ENCODE data around the gene ACVRL1. TPM values are rescaled to one million over a fixed set of nuclear protein-coding genes. Genes with fewer than 3 reads are reported as not detected.

ACVRL1 gene
- 37.1 TPM for total RNA-seq

DNA sequence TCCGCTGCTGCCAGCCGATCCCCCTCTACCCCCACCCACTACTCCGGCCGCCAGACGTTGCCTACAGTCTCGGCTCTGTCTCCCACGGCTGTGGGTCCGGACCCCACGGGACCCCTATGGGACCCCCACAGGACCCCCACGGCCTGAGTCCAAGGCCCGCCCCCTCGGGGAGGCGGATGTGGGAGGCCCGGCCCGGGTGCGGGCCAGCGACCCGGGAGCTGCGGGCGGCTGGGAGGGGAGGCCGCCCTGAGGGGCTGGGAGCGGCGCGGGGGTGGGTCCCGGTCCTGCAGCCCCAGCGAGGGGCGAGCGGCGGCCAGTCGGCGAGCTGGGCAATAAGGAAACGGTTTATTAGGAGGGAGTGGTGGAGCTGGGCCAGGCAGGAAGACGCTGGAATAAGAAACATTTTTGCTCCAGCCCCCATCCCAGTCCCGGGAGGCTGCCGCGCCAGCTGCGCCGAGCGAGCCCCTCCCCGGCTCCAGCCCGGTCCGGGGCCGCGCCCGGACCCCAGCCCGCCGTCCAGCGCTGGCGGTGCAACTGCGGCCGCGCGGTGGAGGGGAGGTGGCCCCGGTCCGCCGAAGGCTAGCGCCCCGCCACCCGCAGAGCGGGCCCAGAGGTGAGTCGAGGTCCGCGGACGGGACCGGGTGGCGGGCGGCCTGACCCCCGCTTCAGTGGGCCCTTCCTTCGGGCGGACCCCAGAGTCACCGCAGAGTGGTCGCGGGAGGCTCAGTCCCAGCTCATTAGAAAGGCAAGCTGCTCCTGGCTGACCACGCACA, at the start of gene ACVRL1:
ACVRL1 (plus strand) TSS at position 422 of the 773 bp plus-strand sequence. CDS start 4,971 bp downstream, outside the sequence.
- no peak for DNase-seq (ENCODE audit: low spot score)

DNA sequence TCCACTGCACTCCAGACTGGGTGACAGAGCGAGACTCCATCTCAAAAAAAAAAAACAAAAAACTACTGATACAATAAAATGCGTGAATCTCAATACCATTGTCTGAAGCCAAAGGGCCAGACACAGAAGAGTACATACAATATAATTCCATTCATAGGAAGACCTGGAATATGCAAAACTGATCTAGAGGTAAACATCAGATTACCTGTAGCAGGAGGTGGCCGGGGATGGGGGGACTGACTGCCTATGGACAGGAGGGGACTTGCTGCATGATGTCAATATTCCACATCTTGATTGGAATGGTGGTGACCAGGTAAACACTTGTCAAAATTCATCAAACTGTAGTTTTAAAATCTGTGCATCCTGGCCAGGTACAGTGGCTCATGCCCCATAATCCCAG, 46.3 kb upstream of the ACVRL1 start:
- DNase-seq (ENCODE audit: low spot score) = no peak

DNA sequence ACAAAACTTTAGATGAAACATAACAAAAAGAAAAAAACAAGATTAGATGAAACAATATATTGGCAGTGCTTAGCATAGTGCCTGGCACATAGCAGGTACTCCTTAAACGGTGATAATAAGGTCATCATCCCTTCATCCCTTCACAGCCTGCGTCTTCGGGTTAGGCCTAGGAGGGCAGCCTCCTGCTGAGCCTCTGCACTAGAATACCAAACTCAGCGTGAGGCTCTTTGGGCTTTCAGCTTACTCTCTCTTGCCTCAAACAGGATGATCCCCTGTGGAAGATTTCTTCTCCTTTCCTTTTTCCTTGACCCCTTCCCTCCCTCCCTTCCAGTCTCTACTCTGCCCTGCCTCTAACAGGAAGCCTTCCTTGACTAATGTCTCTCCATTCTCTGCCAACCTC, 44.4 kb upstream of the ACVRL1 start:
- DNase-seq (ENCODE audit: low spot score) = no peak

DNA sequence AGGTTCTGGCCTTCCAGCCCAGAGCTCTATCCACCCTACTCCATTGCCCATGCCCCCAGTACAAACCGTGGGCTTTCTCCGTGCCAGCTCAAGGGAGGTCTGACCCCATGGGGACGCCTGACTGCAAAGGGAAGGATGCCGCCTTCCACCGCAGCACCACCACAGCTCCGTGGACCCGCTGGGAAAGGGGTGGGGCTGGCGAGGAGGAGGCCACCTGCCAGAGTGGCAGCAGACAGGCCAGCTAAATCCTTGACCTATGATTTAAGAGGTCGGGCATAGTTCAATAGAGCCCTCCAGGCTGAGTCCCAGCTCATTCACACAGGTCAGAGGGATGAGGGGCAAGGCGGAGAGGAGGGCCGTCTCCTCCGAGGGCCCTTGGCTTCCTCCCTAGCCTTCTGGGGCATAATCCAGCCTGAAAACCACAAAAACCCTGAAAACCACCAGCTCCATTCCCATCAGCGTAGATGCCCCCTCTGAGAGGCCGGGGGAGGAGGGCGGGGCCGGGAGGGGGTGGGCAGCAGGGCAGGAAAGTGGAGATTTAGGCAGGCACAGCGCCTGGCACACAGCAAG, 43.9 kb upstream of the ACVRL1 start:
- no peak for DNase-seq (ENCODE audit: low spot score)

DNA sequence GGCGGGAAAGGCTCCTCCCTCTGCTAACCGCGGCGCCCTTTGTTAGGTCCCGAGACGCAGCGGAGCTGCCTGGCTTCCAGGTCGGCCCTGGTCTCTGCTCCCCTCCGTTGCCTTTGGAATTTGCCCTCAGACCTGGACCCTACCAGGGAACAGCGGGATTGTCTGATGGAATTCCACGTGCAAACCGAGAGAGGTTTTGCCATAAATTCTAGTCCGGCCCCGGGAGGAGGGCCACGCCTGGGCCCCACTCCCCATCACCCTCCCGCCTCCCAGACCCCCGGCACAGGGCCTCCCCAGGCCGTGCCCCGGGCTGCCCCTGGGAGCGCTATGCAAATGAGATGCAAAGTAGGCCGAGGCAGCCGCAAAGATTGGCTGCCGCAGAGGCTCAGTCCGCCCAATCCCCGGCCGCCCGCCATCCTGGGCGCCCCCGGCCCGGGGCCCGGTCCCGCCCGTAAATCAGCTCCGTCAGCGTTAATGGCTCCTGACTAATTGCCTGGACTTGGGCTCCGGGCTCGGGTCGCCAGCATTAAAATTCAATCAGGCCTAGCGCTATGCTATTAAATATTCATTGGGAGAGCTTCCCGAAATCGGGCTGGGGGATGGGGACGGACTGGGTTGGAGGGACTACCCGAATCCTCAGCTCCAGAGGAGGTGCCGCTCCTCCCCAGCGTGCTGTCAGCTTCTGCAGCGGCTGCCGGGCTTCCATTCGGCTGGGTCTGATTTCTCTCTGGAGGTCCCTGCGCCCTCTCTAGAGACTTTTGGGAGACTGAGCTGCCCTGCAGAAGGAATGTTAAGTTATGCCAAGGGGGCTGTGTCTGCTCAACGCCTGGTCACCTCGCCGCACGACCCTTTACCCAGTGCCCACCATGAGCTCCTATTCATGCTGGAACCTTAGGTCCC, 43.1 kb upstream of the ACVRL1 start:
- no peak for DNase-seq (ENCODE audit: low spot score)

DNA sequence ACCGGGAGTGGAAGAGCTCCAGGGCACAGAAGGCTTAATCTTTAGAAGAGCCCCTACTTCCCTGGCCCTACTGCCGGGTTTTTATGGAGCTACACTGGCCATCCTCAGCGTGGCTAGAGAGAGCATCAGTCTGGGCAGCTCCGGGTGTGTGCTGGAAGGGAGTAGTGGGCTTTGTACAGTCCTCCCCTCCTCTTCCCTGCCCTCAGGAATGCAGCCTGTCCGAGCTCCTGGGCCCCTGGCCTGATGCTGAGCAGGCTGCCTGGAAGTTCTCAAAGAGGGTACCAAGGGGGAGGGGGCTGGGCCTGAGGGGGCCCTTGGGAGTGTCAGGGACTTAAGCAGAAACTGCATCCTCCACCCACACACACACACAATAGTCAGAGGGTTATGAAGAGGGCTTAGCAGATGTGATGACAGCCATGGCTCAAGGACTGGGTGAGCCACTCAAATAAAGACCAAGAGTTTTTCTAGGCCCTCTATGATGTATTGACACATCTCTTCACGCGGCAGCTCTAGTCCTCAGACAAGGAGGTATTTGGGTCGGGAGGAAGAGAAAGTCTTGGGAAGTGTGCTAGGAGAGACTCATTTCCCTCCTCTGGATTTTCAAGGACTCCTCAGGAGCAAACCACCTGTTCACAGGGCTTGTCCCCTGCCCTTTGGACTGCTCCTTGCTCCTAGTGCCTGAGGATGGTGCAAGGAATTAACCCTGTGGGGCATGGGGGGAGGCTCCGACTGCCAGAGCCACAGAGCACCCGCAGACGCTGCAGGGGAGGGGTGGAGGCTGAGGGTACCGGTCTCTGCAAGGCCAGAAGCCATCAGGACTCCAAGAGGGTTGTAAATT, 42.3 kb upstream of the ACVRL1 start:
- DNase-seq (ENCODE audit: low spot score) = no peak

- DNase-seq (ENCODE audit: low spot score) = no peak
Observed at GRCh38 chr12:51865757-51866270, 41.5 kb upstream of the ACVRL1 start.

DNA sequence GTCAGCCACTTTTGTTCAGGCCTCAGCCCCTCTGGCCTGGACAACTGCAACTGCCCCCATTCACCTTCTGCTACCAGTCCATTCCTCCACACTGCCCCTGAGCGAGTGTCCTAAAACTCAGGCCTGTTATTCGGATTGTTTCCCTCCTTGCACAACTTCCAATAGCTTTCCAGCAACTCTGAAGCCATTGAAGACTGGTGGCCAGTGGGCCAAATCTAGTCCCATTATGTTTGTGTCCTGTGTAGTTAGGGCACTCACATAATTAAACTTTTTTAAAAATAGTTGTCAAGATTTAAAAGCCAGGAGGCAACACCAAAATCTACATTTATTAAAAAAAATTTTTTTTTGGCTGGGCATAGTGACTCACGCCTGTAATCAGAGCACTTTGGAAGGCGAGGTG, 41.0 kb upstream of the ACVRL1 start:
- no peak for DNase-seq (ENCODE audit: low spot score)

DNA sequence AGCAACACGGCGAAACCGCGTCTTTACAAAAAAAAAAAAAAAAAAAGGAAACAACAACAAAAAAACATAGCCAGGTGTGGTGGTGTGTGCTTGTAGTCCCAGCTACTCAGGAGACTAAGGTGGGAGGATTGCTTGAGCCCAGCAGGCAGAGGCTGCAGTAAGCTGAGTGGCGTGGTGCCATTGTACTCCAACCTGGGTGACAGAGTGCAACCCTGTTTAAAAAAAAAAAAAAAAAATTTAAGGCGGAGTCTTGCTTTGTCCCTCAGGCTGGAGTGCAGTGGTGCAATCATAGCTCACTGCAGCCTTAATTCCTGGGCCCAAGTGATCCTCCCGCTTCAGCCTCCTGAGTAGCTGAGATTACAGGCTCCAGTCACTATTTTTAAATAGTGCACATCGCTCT, 40.5 kb upstream of the ACVRL1 start:
- DNase-seq (ENCODE audit: low spot score) = no peak

DNA sequence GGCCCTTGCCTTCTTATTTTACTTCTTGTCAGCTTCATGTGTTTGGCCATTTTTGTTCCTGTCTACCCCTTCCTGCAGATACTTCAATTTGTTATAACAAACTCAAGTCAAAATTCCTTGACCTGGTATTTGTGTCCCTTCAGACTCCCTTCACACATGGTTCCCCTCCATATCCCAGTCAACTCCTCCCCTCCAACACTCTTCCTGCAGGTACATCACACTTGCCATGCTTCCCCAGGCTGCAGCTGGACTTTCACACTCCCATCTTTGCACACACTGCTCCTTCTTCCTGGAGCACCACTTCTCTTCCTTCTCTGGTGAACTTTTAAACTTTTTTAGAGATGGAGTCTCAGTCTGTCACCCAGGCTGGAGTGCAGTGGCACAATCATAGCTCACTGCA, 39.9 kb upstream of the ACVRL1 start:
- no peak for DNase-seq (ENCODE audit: low spot score)

- DNase-seq (ENCODE audit: low spot score) = no peak
Observed at GRCh38 chr12:51867796-51868428, 39.4 kb upstream of the ACVRL1 start.

- no peak for DNase-seq (ENCODE audit: low spot score)
Observed at GRCh38 chr12:51868821-51869495, 38.3 kb upstream of the ACVRL1 start.

GRCh38 chr12:51869496-51869865, 37.8 kb upstream of the ACVRL1 start:
- no peak for DNase-seq (ENCODE audit: low spot score)

DNA sequence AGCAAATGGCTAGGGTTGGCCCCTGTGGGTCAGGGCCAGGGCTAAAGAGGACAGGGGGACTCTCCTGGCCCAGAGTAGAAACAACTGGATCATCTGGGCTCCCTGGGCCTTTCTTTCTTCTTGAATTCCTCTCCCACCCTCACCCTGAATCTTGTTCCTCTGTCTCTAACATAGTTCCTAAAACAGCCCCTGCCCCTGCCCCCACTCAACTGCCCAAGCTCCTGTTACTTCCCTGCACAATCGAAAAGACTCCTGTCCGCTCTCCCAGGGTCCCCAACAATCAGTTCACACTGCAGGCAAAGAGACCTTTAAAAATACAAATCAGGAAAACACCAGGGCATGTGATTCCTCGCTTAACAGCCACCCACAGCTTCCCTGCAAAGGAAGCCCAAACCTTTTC, 37.4 kb upstream of the ACVRL1 start:
- DNase-seq (ENCODE audit: low spot score) = no peak

DNA sequence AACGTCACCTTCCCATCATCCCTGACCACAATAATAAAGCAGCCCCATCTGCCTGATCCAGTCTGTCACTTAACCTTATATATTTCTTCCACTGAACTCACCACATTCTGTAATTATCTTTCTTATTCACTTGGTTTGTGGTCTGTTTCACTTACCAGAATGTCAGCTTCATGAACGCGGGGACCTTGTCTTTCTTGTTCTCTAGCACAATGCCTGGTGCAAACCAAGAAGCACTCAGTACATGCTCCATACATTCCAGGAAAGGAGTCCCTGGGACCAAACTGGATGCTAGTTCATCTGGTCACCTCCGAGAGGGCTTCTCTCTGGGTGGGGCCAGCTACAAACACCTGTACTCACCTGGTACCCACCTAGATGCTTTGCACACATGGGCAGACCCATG, 36.8 kb upstream of the ACVRL1 start:
- DNase-seq (ENCODE audit: low spot score) = no peak

GRCh38 chr12:51871126-51871525, 36.2 kb upstream of the ACVRL1 start:
- no peak for DNase-seq (ENCODE audit: low spot score)

GRCh38 chr12:51871918-51872688, 35.2 kb upstream of the ACVRL1 start:
- DNase-seq (ENCODE audit: low spot score) = no peak

DNA sequence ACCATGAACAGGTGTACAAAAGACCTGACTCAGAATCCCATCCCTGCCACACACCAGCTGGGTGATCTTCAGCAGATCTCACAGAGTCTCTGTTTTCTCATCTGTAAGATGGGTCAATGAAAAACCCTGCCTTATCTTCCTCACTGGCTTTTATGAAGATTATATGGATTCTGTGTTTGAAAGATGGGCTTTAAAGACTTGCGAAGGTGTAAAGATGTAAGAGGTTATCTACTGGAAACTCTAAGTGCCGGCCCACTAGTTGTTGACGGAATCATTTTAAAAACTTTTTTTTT, 34.7 kb upstream of the ACVRL1 start:
- no peak for DNase-seq (ENCODE audit: low spot score)

DNA sequence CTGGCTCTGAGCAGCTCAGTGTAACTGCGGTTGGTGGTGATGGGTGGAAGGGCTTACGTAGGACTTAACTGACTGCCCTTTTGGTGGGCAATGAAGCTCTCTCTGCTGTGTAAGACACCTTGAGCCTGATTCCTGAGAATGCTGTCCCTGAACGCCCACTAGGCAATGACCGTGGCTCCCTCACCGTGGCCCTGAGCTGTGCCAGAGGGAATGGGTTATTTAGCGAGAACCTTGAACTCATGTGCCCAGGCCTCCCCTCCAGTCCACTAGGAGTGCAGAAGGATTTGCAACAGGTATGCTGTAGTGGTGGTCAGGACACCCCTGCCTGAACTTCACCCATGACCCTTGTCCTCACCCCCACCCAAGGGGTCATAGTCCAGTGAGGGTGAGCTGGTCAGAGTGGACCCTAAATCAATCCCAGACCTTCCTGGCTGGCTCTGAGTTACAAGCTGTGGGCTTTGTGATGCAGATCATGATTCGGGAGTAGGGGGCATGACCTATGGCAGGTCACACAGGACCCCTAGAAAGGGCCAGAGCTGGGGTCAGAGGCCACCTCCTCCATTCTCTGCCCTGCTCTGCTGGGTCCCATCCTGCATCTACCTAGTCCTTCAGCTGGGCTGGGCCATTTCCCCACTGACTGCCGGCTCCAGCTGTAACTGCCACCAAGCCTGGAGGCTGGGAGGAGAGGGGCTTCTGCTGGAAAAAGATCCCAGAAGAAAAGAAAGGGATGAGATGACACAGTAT, 33.9 kb upstream of the ACVRL1 start:
- no peak for DNase-seq (ENCODE audit: low spot score)

All from mucosa of gallbladder (tissue), 1 donor.